Central memory CD8-positive, alpha-beta T cell (primary cell): Measurements from ENCODE around the gene CTNNA1.
"Not testable (repeated sequence)": the region's sequence is repeated elsewhere in the genome, so short reads cannot be mapped to it uniquely, and the experiment has no call there.

ENCODE experiments used
- ATAC-seq: fragments of 150-1000 bp; cut with Tn5 transposase; replicated peaks from 2 replicates; pipeline ENCODE4 v1.10.0; 2022; ENCODE audit warnings: mild to moderate bottlenecking, moderate FRiP score, moderate number of reproducible peaks; ENCODE audit not compliant: poor library complexity, severe bottlenecking; ENCODE audit errors: extremely low read depth
- DNase-seq, 2 donors: peaks; one replicate each; pipeline ENCODE4 v3.0.0; 2021; ENCODE audit warnings: low spot score in 2 of 2
- H3K27ac Mint-ChIP-seq: one replicate; pipeline ENCODE4 v1.8.0; 2022; ENCODE audit warnings: low read depth, mild to moderate bottlenecking, moderate library complexity, mixed read lengths
- H3K27me3 Mint-ChIP-seq: one replicate; pipeline ENCODE4 v1.8.0; 2022; ENCODE audit warnings: mixed read lengths
- H3K36me3 Mint-ChIP-seq: one replicate; pipeline ENCODE4 v1.8.0; 2022; ENCODE audit warnings: mild to moderate bottlenecking, moderate library complexity, mixed read lengths; ENCODE audit not compliant: insufficient read depth
- H3K4me1 Mint-ChIP-seq: one replicate; pipeline ENCODE4 v1.8.0; 2022; ENCODE audit warnings: mixed read lengths
- H3K4me3 Mint-ChIP-seq: one replicate; pipeline ENCODE4 v1.8.0; 2022; ENCODE audit warnings: mild to moderate bottlenecking, moderate library complexity, mixed read lengths
- H3K9me3 Mint-ChIP-seq: one replicate; pipeline ENCODE4 v1.8.0; 2022; ENCODE audit warnings: mixed read lengths

CTNNA1 gene

DNA sequence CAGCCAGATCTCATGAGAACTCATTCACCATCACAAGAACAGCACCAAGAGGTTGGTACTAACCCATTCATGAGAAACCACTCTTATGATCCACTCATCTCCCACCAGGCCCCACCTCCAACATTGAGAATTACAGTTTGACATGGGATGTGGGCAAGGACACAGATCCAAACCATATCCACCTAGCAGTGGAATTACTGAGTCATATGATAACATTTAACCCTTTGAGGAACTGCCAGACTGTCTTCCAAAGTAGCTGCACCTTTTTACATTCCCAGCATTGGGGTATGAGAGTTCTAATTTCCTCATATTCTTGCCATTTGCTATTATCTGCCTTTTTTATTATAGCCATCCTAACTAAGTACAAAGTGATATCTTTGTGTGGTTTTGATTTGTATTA is 51.9 kb downstream of the CTNNA1 start:
- Mint-ChIP-seq H3K27me3 (no peaks in the 10 kb centered on the region), H3K27ac (no peak overlapping the region), H3K9me3 (no peaks in the 10 kb centered on the region), H3K4me1 (peaks cover 6% of the 10 kb centered on the region), H3K4me3 (no peak overlapping the region), H3K36me3 (no peaks in the 10 kb centered on the region)
- ATAC-seq (no peak), DNase-seq (no peak)

DNA sequence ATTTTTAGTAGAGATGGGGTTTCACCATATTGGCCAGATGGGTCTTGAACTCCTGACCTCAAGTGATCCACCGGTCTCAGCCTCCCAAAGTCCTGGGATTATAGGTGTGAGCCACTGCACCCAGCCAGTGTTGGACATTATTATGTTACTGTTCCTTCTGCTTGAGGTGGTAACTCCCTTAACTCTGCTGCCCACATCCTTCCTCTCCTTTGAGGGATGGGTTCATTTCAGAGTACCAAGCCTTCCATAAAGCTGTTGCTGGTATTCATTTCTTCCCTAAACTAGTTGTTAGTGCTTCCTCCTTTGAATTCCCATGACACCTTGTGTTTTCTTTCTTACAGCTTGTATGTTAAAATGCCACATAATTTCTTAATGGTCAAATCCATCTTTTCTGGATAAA is 54.0 kb downstream of the CTNNA1 start:
- Mint-ChIP-seq H3K27ac (no peak overlapping the region), H3K27me3 (no peaks in the 10 kb centered on the region), H3K4me3 (no peak overlapping the region), H3K4me1 (peaks cover 6% of the 10 kb centered on the region), H3K36me3 (no peaks in the 10 kb centered on the region), H3K9me3 (no peaks in the 10 kb centered on the region)
- DNase-seq (no peak), ATAC-seq (no peak)

DNA sequence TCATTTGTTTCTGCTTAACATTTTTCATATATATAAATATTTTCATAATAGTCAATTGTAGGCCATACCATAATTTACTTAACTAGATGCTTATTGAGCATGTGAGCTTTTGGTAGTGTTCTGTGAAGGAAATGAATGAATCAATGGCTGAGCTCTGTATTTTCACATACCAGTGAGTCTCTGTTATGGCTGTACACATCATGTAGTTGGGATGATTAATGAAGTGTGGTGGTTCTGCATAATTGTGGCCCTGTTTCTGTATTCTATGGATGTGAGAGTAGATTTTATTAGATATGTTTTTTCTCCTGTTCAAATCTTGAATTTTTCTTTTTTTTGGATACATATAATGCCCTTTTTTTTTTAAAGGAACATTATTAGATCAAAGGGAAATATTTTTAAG is 56.2 kb downstream of the CTNNA1 start:
- Mint-ChIP-seq H3K9me3 (no peaks in the 10 kb centered on the region), H3K4me3 (no peak overlapping the region), H3K27ac (no peak overlapping the region), H3K27me3 (no peaks in the 10 kb centered on the region), H3K4me1 (peaks cover 6% of the 10 kb centered on the region), H3K36me3 (no peaks in the 10 kb centered on the region)
- no peak for ATAC-seq
- DNase-seq: no peak

DNA sequence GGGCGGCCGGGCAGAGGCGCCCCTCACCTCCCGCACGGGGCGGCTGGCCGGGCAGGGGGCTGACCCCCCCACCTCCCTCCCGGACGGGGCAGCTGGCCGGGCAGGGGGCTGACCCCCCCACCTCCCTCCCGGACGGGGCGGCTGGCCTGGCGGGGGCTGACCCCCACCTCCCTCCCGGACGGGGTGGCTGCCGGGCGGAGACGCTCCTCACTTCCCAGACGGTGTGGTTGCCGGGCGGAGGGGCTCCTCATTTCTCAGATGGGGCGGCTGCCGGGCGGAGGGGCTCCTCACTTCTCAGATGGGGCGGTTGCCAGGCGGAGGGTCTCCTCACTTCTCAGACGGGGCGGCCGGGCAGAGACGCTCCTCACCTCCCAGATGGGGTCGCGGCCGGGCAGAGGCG is 57.6 kb downstream of the CTNNA1 start:
- H3K9me3 Mint-ChIP-seq, H3K4me3 Mint-ChIP-seq, H3K27me3 Mint-ChIP-seq, H3K36me3 Mint-ChIP-seq, H3K4me1 Mint-ChIP-seq, DNase-seq, H3K27ac Mint-ChIP-seq, ATAC-seq: not testable (repeated sequence)

DNA sequence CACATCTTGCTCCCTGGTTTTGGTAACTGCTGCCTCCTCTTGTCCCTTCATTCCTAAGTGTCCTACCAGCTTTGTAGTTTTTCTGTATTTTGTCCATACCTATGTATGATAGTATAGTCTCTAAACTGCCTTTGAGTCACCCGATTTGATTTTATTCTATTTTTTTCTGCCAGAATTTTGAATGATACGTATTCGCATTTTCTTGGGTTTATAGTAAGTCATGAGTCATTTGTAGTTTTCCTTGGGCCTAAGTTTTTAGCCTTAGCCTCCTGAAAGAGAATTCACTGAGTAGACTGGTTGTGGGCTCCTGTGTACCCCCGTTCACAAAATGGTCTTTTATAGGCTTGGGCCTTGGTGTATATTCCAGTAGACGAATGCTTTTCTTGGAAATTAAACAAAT is 62.3 kb downstream of the CTNNA1 start:
- no peaks in the 10 kb centered on the region for H3K9me3 Mint-ChIP-seq
- no peak overlapping the region for H3K4me3 Mint-ChIP-seq
- no peaks in the 10 kb centered on the region for H3K27me3 Mint-ChIP-seq
- DNase-seq (no peak), ATAC-seq (no peak)
- H3K36me3 Mint-ChIP-seq: peaks cover 4% of the 10 kb centered on the region
- peaks cover 6% of the 10 kb centered on the region for H3K4me1 Mint-ChIP-seq
- no peak overlapping the region for H3K27ac Mint-ChIP-seq

DNA sequence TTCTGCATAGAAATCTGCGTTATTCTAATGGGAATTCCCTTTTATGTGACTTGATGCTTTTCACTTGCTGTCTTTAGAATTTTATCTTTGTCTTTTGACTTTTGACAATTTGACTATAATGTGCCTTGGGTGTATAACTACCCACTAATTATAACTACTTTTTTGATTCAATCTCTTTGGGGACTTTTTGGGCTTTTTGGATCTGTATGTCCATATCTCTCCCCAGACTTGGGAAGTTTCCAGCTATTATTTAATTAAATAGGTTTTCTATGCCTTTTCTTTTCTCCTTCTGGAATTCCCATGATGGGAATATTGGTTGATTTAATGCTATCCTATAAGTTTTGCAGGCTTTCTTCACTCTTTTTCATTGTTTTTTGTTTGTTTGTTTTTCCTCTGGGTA is 64.0 kb downstream of the CTNNA1 start:
- H3K36me3 Mint-ChIP-seq: peaks cover 4% of the 10 kb centered on the region
- no peak for DNase-seq
- no peak for ATAC-seq
- peaks cover 6% of the 10 kb centered on the region for H3K4me1 Mint-ChIP-seq
- no peak overlapping the region for H3K4me3 Mint-ChIP-seq
- H3K27me3 Mint-ChIP-seq: no peaks in the 10 kb centered on the region
- no peaks in the 10 kb centered on the region for H3K9me3 Mint-ChIP-seq
- no peak overlapping the region for H3K27ac Mint-ChIP-seq

DNA sequence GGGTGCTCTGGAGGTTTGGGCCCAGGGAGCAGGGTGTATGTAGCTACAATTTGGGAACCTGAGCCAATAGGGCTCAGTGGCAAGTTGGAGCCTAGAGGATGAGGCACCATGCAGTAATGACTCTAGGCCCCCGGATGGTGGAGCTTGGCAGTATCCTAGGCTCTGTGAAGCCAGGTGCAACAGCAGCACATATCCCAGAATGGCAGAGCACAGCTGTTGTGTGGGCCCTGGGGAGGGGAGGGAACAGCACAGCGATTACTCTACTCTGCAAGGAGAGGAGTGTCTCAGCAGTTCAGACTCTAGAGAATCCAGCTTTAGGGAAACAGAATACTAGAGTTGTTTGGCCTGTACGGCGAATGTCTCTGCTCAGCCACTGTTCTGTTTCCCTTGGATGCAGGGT is 65.9 kb downstream of the CTNNA1 start:
- ATAC-seq (no peak), DNase-seq (no peak)
- Mint-ChIP-seq H3K4me3 (no peak overlapping the region), H3K4me1 (peaks cover 6% of the 10 kb centered on the region), H3K9me3 (no peaks in the 10 kb centered on the region), H3K27me3 (no peaks in the 10 kb centered on the region), H3K27ac (no peak overlapping the region), H3K36me3 (peaks cover 5% of the 10 kb centered on the region)

DNA sequence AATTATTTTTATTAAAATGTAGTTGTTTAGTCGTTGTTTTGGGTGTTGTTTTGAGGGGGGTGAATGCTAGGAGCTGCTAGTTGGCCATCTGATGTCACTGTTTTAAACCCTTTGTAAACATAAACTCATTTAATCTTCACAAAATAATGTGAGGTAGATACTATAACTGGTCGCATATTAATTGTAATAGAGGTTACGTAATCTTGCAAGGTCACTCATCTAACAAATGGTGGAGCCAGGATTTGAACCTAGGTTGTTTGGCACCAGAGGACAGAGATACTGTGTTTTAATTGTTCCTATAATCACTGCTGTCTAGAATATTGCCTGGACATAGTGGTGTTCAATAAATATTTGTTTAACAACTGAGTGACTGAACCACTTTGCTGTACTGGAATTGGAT is 67.5 kb downstream of the CTNNA1 start:
- H3K4me1 Mint-ChIP-seq: peaks cover 6% of the 10 kb centered on the region
- peaks cover 3% of the 10 kb centered on the region for H3K36me3 Mint-ChIP-seq

DNA sequence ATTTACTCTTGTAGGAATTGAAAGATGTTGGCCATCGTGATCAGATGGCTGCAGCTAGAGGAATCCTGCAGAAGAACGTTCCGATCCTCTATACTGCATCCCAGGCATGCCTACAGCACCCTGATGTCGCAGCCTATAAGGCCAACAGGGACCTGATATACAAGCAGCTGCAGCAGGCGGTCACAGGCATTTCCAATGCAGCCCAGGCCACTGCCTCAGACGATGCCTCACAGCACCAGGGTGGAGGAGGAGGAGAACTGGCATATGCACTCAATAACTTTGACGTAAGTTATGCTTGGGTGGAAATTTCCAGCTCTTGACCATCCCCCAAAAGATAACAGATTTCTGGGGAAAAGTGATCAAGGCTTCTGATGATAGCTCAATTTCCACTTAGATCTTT is 71.3 kb downstream of the CTNNA1 start:
- ATAC-seq (no peak), DNase-seq (no peak)
- no peak overlapping the region for H3K27ac Mint-ChIP-seq
- H3K4me1 Mint-ChIP-seq: no peaks in the 10 kb centered on the region
- no peaks in the 10 kb centered on the region for H3K9me3 Mint-ChIP-seq
- no peaks in the 10 kb centered on the region for H3K27me3 Mint-ChIP-seq
- no peak overlapping the region for H3K4me3 Mint-ChIP-seq
- peaks cover 6% of the 10 kb centered on the region for H3K36me3 Mint-ChIP-seq

More for the DNA sequence above, 67.5 kb downstream of the CTNNA1 start:
- no peak for DNase-seq
- ATAC-seq: no peak
- no peak overlapping the region for H3K4me3 Mint-ChIP-seq
- no peaks in the 10 kb centered on the region for H3K27me3 Mint-ChIP-seq
- no peaks in the 10 kb centered on the region for H3K9me3 Mint-ChIP-seq
- no peak overlapping the region for H3K27ac Mint-ChIP-seq

DNA sequence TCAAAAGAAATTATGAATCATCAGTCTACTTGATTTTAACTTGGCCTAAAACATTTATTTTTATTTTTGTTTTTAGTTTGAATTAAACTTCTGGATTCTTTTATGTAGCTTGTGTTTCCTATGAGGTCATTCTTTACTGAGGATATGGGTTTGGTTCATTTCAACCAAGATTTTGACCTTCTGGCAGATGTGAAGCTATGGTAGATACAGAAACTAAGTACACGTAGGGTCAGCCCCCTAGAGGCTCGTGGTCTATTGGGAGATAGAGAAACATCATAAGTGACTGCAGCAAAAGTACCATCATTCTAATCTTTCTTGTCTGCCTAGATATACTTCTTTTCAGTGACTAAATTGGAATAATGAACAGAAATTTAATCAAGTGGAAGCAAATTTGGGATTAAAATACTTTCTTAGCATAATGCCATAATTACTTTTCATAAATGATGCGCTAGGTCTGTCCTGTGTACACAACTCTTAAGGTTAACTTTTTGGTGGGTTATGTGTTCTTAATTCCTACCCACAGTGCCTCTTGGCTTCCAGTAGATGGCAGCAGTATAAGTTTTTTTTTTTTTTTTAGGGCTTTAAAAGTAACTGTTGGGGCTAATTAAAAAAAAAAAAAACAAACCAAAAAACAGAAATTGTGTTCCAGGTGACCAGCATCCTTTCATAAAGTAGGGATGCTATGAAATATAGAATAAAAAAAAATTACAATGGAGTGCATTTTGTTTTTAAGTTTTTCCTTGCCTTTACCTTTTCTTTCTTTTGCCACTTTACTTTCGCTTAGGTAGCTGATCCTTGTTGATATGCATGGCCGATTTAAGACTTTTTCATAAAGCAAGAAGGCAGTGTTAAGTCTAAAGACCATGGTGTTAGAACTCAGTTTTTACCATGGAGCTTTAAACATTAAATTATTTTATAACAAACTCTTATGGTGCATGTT is 72.0 kb downstream of the CTNNA1 start:
- Mint-ChIP-seq H3K4me3 (no peak overlapping the region), H3K4me1 (no peaks in the 10 kb centered on the region), H3K27me3 (no peaks in the 10 kb centered on the region), H3K36me3 (peaks cover 7% of the 10 kb centered on the region), H3K27ac (no peak overlapping the region), H3K9me3 (no peaks in the 10 kb centered on the region)
- ATAC-seq: no peak
- DNase-seq: no peak

DNA sequence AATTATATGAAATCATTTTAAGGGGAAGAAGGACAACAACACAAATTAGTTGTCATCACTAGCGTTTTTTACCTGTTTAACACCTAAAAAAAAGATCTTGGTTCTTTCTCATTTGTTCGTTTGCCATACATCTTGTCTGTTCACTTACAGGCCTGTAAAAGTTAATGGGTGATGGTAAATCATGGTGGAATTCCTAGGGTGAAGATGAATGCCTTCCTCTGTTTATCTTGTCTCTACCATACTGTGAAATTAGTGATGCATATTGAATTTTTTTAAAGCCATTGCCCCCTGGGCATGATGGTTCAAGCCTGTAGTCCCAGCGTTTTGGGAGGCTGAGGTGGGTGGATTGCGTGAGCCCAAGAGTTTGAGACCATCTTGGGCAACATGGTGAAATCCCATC is 75.3 kb downstream of the CTNNA1 start:
- Mint-ChIP-seq H3K27me3 (no peaks in the 10 kb centered on the region), H3K36me3 (peaks cover 6% of the 10 kb centered on the region), H3K4me3 (no peak overlapping the region), H3K27ac (no peak overlapping the region), H3K9me3 (no peaks in the 10 kb centered on the region), H3K4me1 (no peaks in the 10 kb centered on the region)
- ATAC-seq: no peak
- no peak for DNase-seq

DNA sequence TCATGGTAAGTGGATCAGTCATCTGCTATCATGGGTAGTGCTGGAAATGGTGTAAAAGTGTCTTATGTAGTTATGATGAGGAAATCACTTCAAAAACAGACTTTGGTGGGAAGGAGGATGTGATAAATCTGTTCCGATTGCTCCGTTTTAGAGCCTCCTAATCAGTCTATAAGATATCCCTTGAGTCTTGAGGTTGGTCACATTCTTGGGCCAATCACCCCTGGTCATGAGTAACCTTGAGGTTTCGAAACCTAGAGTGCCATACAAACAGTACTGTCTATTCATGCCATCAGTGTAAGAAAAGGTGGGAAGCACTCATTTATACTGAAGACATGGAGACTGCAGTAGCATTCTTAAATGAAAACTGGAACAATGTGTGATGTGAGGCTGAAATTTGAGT is 76.1 kb downstream of the CTNNA1 start:
- Mint-ChIP-seq H3K4me3 (no peak overlapping the region), H3K4me1 (no peaks in the 10 kb centered on the region), H3K36me3 (peaks cover 6% of the 10 kb centered on the region), H3K9me3 (no peaks in the 10 kb centered on the region), H3K27ac (no peak overlapping the region), H3K27me3 (no peaks in the 10 kb centered on the region)
- ATAC-seq: no peak
- DNase-seq: no peak

DNA sequence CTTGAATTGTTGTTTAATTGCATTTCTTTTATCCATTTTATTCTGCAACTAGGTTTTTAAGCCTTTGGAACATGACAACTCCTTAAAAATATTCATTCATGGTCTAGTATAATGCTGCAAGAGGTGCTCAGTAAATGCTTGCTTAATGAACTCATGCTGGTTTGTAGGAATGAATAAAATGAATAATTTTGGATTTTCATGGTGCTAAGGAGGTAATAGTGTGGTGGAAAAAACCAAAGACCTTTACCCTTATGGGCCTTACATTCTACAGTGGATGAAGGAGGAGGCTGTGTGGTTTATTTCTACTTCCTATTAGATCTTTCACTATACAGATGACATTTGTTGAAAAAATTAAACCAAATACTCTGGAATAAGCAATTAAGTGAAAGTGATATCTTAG is 78.5 kb downstream of the CTNNA1 start:
- DNase-seq (no peak), ATAC-seq (no peak)
- no peaks in the 10 kb centered on the region for H3K4me1 Mint-ChIP-seq
- no peaks in the 10 kb centered on the region for H3K27me3 Mint-ChIP-seq
- no peak overlapping the region for H3K27ac Mint-ChIP-seq
- H3K36me3 Mint-ChIP-seq: peaks cover 6% of the 10 kb centered on the region
- no peaks in the 10 kb centered on the region for H3K9me3 Mint-ChIP-seq
- no peak overlapping the region for H3K4me3 Mint-ChIP-seq
